ENCODE results near the gene KATNA1.

The KATNA1 gene

DNA sequence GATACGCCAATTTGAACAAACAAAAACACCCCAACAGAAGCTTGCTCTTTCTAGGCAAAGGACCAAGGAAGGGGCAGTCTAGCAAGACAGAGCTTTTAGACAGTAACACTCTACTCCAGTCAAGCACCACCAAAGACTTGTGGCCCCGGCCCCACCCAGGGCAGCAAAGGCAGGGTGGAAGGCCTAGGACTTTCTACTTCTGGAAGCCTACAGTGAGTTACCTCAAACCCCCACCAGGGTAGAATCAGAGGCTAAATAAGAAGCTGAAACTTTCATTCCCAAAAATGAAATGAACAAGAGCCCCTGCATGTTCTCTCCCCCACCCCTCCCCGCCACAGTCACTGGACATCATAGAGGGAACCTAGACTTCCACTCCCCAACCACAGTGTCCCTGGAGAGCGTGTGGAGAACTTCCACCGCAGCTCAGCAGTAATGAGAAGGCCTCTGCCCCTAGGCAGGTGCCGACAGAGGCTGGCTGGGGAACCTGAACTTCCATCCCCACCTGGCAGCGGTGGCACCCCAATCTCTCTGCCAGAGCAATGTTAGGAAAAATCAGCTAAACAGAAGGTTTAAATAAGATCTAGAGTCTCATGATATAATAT, 40.0 kb downstream of the KATNA1 start:
- no peak for DNase-seq

DNA sequence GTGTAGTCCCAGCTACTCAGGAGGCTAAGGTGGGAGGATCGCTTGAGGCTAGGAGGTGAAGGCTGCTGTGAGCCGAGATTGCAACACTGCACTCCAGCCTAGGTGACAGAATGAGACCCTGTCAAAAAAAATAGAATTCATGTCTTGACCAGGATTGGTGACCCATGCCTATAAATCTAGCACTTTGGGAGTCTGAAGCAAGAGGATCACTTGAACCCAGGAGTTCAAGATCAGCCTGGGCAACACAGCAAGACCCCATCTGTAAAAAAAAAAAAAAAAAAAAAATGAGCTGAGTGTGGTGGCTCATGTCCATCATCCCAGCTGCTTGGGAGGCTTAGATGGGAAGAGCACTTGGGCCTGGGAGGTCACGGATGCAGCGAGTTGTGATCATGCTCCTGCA, 48.0 kb downstream of the KATNA1 start:
- DNase-seq, result no peak

GRCh38 chr6:149593408-149593807, 55.1 kb downstream of the KATNA1 start:
- no peak for DNase-seq

- no peak for DNase-seq
These were observed 55.5 kb downstream of the KATNA1 start for GRCh38 chr6:149592983-149593382.

GRCh38 chr6:149586149-149586548, 62.4 kb downstream of the KATNA1 start:
- DNase-seq, result no peak

GRCh38 chr6:149581349-149581748, 67.2 kb downstream of the KATNA1 start:
- no peak for DNase-seq

DNA sequence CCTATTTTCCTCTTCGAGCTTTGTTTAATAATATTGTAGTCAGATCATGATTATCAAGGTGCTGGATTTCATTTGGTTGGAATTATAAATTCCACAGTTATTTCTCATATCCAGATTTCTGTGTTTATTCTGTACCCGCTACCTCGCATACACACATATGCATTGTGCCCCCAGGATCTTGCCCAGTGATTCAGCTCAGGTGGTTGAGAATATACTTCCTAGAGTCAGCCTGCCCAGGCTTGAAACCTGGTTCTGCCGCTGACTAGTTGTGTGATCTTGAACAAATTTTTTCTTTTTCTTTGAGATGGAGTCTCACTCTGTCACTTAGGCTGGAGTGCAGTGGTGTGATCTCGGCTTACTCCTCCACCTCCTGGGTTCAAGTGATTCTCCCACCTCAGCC, 67.6 kb downstream of the KATNA1 start:
- no peak for DNase-seq

DNA sequence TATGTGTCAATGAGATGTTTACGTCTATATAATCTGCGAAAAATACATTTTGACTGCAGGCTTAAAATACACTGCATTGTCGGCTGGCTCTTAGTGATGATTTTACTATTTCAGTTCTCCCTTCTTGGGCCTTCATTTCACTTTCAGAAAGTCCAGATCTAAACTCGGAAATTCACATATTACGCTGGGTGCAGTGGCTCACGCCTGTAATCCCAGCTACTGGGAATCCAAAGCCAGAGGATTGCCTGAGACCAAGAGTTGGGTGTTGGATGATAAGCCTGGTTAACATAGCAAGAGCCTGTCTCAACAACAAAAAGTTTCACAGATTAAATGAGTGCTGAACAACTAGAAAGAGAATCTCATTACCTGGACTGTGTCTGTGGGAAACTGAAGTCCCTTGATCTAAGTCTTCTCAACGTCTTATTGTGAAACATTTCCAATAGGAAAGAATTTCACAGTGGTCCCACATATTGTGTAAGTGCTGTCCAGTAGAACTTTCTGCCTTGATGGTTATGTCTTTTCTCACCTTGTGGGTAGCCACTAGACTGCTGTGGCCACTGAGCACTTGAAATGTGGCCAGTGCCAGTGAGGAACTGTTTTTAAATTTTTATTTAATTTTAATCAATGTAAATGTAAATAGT, 80.4 kb downstream of the KATNA1 start:
- DNase-seq, result no peak

- DNase-seq, result no peak
These were observed 81.3 kb downstream of the KATNA1 start for GRCh38 chr6:149567194-149567586.

DNA sequence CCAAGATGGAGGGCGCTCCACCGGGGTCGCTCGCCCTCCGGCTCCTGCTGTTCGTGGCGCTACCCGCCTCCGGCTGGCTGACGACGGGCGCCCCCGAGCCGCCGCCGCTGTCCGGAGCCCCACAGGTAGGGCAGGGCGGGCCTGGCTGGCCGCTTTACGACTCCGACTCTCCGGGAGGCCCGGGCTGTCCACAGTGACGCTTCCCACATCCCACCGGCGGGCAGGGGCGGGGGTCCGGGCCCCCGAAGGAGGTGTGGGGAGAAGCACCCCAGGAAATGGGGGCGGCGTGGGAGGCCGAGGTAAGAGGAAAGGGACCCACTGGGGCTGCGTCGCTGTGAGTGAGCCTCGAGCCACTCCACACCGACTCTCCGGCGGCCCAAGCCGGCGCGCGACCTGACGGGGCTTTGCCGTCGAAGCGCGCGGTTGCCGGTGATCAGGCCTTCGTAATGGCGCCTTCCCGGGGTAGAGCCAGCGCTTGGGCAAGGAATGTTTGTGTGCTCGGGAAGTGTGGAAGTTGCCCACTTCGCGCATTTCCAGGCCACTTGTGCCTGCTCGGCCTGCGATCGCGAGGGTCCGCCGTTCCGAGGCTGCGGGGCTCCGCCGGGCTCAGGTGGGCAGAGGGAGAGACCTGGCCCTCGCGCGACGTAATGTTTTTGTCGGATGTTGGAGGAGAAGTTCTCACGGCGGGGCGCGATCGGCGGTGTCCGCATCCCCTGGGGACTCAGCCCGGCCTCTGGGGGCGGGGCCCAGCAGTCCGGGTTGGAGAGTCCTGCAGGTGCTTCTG, 81.9 kb downstream of the KATNA1 start:
- DNase-seq, result no peak

GRCh38 chr6:149565527-149566409, 82.7 kb downstream of the KATNA1 start, which contains the start of gene GINM1:
Gene GINM1 (plus strand): TSS chr6:149566375. CDS start chr6:149566415, 40 bp downstream.
- DNase-seq, result peak; percentile 85

DNA sequence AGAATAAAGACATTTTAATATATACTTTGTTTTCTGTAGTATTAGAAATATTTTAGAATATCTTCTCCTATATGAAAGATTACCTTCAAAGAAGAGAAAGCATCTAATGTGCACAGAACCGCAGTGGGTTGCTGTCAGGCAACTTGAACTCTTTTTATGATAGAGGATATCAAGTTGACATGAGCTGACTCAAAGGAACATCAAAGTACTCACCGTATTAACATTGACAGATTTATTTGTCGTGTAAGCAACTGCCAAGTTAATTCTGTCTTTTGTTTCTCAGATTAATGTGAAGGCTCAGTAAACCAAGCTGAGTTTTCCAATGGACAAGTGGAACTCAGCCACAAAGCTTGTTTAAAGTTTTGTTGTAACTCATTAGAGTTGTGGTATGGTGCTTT, 84.6 kb downstream of the KATNA1 start:
- DNase-seq, result no peak

DNA sequence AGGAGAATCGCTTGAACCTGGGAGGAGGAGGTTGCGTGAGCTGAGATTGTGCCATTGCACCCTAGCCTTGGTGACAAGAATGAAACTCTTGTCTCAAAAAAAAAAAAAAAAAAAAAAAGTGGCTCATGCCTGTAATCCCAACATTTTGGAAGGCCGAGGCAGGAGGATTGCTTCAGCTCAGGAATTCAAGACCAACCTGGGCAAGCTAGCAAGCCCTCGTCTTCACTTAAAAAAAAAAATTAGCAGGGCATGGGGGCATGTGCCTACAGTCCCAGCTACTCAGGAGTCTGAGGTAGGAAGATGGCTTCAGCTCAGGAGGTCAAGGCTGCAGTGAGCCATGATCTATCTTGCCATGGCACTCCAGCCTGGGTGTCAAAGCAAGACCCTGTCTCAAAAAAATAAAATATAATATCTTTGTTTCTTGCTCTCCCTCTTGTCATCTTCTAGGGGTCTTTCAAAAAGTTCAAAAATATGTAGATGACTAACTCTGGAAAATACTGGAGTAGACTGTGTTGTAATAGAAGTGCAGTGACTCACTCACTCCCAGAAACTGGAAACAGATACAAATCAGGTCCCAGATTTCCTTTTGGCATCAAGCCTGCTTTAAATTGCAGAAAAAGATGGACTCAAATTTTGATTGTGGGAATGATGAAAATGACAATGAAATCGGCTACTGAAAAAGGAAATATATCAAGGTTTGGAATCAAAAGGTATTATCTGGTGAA, 85.1 kb downstream of the KATNA1 start:
- no peak for DNase-seq

DNA sequence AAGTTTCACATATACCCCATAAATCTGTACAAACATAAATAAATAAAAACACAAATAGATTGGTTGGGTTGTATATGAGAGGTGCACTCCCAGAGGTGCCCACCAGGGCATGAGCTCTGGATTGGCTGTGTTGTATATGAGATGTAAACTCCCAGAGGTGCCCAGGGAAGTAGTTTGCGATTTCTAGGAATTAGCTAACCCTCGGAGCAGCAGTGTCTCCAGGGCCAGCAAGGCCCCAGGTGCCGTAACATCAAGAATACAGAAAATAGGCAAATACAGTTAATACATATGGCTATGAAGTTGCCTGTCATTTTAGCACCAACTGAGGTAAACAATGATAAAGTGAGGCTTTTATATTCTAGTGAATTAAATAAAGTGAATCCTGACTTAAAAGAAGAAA, 87.8 kb downstream of the KATNA1 start:
- no peak for DNase-seq

- DNase-seq, result no peak
These were observed 89.1 kb downstream of the KATNA1 start for GRCh38 chr6:149559389-149559788.

DNA sequence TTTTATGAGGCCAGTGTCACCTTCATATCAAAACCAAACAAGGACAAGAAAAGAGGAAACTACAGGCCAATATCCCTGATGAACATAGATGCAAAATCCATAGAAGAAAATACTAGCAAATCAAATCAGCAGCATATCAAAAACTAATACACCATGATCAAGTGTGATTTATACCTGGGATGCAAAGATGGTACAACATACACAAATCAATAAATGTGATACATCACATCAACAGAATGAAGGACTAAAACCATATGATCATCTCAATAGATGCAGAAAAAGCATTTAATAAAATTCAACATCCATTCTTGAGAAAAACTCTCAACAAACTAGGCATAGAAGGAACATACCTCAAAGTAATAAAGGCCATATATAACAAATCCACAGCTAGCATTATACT, 90.5 kb downstream of the KATNA1 start:
- no peak for DNase-seq

GRCh38 chr6:149551920-149552319, 96.6 kb downstream of the KATNA1 start:
- no peak for DNase-seq

DNA sequence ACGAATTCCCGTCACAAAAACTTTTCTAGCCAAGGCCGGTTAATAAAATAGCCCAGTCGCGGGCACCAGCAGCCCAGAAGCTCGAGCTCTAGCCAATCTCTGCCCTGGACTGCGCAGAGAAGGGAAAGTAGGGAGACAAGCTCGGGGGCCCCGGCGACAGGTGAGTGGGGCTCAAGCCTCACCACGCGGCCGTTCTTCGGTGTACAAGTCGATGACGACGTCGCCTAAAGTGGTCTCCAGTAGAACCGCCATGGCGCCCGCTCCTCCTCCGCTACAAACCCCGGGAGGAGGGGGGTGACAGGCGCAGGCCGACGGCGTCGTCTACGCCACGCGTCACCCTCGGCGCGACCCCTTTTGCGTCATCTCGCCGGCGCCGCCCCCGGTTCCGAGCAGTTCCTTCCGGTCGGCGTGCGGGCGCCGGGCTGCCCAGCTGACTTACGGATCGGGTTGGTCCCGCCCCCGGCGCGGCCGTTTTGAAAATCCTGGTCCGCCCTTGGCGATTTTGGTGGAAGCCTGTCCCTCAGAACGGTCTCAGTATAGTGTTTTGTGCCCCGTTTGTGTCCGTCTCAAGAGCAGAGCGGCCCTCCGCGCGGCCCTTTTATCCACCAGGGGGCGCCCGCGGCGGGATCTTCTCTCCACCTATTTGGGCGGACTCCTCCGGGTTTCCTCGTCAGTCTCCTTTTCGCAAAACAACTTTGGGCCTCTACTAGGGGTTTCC, 102.6 kb downstream of the KATNA1 start, which contains the start of gene PPIL4:
Gene PPIL4, minus strand, starts transcription at position 290 of the 718 bp plus-strand sequence. Its CDS starts 38 bp downstream, at position 252.
- peak; percentile 83 for DNase-seq

DNA sequence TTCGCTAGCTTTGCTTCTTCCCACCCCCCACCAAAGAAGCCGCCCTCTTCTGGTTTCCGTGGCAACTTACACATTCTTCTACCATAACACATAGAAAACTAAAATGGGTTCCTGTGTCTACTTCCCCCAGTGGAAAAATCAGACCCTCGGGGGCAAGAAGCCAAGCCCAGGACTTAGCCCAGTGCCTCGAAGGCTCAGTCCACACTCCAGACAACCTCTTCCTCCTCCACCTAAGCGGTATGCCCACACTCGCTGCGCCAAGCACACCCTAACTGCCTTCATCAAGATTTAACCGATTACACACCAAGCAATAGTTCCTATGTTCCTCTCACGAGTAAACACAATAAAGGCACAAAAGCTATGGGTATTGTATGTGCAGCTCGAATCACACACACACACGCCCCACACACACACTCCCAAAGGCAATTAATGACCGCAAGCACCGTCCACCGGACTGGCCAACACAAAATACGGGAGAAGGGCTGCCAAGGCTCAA, 103.2 kb downstream of the KATNA1 start:
- no peak for DNase-seq
